IMR-90 (cell line): Measurements from ENCODE around the gene EPHX1. TPM values are rescaled to one million over a fixed set of nuclear protein-coding genes. Genes with fewer than 3 reads are reported as not detected.

Experiments
- ATAC-seq: fragments of 200-7000 bp; cut with Tn5 transposase; 2 replicates; pipeline ENCODE4 v1.9.1; 2020; ENCODE audit warnings: low read depth, mild to moderate bottlenecking, moderate library complexity
- BruUV-seq: library from RNA; stranded (reverse); fragments of 400-500 nt; replicated peaks from 2 replicates; lab custom pipeline; 2021; lab: Mats Ljungman, UMichigan
- CTCF ChIA-PET: fragments of 300-600 bp; formaldehyde crosslinking; extraction: SDS; loops from one replicate; lab custom pipeline; 2021; ENCODE audit warnings: antibody characterized with exemption; lab: Yijun Ruan, JAX
- POLR2A ChIA-PET: fragments of 300-600 bp; sonication (Branson Sonifier 250); formaldehyde crosslinking; loops from one replicate; lab custom pipeline; 2022; ENCODE audit warnings: antibody characterized with exemption; ENCODE audit not compliant: unreplicated experiment; lab: Charles Lee
- DNase-seq: peaks from one replicate; pipeline ENCODE4 v3.0.0; 2013
- H2AFZ ChIP-seq: replicated peaks from 2 replicates; pipeline ENCODE3; 2013; ENCODE audit warnings: low read length, mild to moderate bottlenecking; ENCODE audit not compliant: poor library complexity
- H2AK5ac ChIP-seq: 2 replicates; pipeline ENCODE4 v1.6.1; 2013; ENCODE audit warnings: low read depth, low read length, inconsistent platforms
- H2AK9ac ChIP-seq: replicated peaks from 2 replicates; pipeline ENCODE3; 2013; ENCODE audit warnings: mild to moderate bottlenecking, low read depth, low read length, moderate library complexity; ENCODE audit not compliant: poor library complexity
- H2BK120ac ChIP-seq: 2 replicates; pipeline ENCODE4 v1.6.1; 2013; ENCODE audit warnings: low read depth, low read length, inconsistent platforms
- H2BK15ac ChIP-seq: 3 replicates; pipeline ENCODE4 v1.6.1; 2013; ENCODE audit warnings: low read depth, low read length, inconsistent platforms
- H2BK20ac ChIP-seq: 2 replicates; pipeline ENCODE4 v1.6.1; 2013; ENCODE audit warnings: low read depth, mild to moderate bottlenecking, inconsistent platforms, low read length, moderate library complexity
- H2BK5ac ChIP-seq: 2 replicates; pipeline ENCODE4 v1.6.1; 2013; ENCODE audit warnings: mild to moderate bottlenecking, low read depth, low read length, inconsistent platforms; ENCODE audit not compliant: poor library complexity, severe bottlenecking
- H3K14ac ChIP-seq: replicated peaks from 2 replicates; pipeline ENCODE4 v1.6.1; 2013; ENCODE audit warnings: low read depth, low read length, inconsistent platforms
- H3K18ac ChIP-seq: 2 replicates; pipeline ENCODE4 v1.6.1; 2013; ENCODE audit warnings: low read depth, low read length, control low read depth
- H3K23ac ChIP-seq: 2 replicates; pipeline ENCODE4 v1.6.1; 2013; ENCODE audit warnings: low read depth, low read length, inconsistent platforms
- H3K27ac ChIP-seq: 2 replicates; pipeline ENCODE4 v1.5.1; 2013; ENCODE audit warnings: mild to moderate bottlenecking, control low read depth, low read length; ENCODE audit not compliant: insufficient read depth
- H3K27me3 ChIP-seq: 2 replicates; pipeline ENCODE4 v1.6.1; 2013; ENCODE audit warnings: low read length; ENCODE audit not compliant: control insufficient read depth, insufficient read depth
- H3K36me3 ChIP-seq: 2 replicates; pipeline ENCODE4 v1.6.1; 2013; ENCODE audit warnings: low read length, mixed read lengths; ENCODE audit not compliant: control insufficient read depth, insufficient read depth
- H3K4ac ChIP-seq: 2 replicates; pipeline ENCODE4 v1.6.1; 2013; ENCODE audit warnings: low read depth, low read length, inconsistent platforms
- H3K4me1 ChIP-seq: 2 replicates; pipeline ENCODE4 v1.6.1; 2013; ENCODE audit warnings: low read length, mixed read lengths; ENCODE audit not compliant: control insufficient read depth, insufficient read depth
- H3K4me2 ChIP-seq: 2 replicates; pipeline ENCODE4 v1.6.1; 2013; ENCODE audit warnings: low read depth, mild to moderate bottlenecking, control low read depth, low read length, moderate library complexity
- H3K4me3 ChIP-seq: 2 replicates; pipeline ENCODE4 v1.5.1; 2013; ENCODE audit warnings: low read depth, mild to moderate bottlenecking, control low read depth, low read length, moderate library complexity; ENCODE audit not compliant: insufficient read depth
- H3K56ac ChIP-seq: 2 replicates; pipeline ENCODE4 v1.6.1; 2013; ENCODE audit warnings: low read length, inconsistent platforms; ENCODE audit not compliant: insufficient read depth; ENCODE audit errors: extremely low read depth
- H3K79me1 ChIP-seq, 2 experiments: 2 replicates each; pipeline ENCODE4 v1.6.1; 2013; ENCODE audit warnings: low read length in 2 of 2, inconsistent platforms in 1 of 2, low read depth in 1 of 2
- H3K9ac ChIP-seq: 2 replicates; pipeline ENCODE4 v1.6.1; 2013; ENCODE audit warnings: low read depth, low read length, control low read depth
- H3K9me1 ChIP-seq: 2 replicates; pipeline ENCODE4 v1.6.1; 2013; ENCODE audit warnings: low read length, inconsistent platforms; ENCODE audit not compliant: insufficient read depth
- H3K9me3 ChIP-seq: 2 replicates; pipeline ENCODE4 v1.6.1; 2013; ENCODE audit warnings: low read length; ENCODE audit not compliant: control insufficient read depth, insufficient read depth
- H4K20me1 ChIP-seq: 2 replicates; pipeline ENCODE4 v1.6.1; 2013; ENCODE audit warnings: low read length, inconsistent platforms; ENCODE audit not compliant: insufficient read depth
- H4K5ac ChIP-seq: 2 replicates; pipeline ENCODE4 v1.6.1; 2013; ENCODE audit warnings: mild to moderate bottlenecking, low read depth, low read length, control low read depth
- H4K8ac ChIP-seq, 2 experiments: 2 replicates each; pipeline ENCODE4 v1.6.1; 2013; ENCODE audit warnings: low read depth in 2 of 2, low read length in 2 of 2, control low read depth in 1 of 2, inconsistent platforms in 1 of 2
- H4K91ac ChIP-seq: 2 replicates; pipeline ENCODE4 v1.6.1; 2013; ENCODE audit warnings: low read depth, low read length, inconsistent platforms; ENCODE audit not compliant: insufficient read depth
- BHLHE40 ChIP-seq: fragments of 150-350 bp; IDR thresholded peaks from 2 replicates; pipeline ENCODE4 v1.6.1; 2016; ENCODE audit warnings: mild to moderate bottlenecking, low read depth, low read length
- CEBPB ChIP-seq: IDR thresholded peaks from 2 replicates; pipeline ENCODE4 v1.6.1; 2012; ENCODE audit warnings: low read depth, low read length, improper control_type of control experiment
- CHD1 ChIP-seq: IDR thresholded peaks from 2 replicates; pipeline ENCODE4 v1.6.1; 2012; ENCODE audit warnings: low read depth, low read length, improper control_type of control experiment
- FOS ChIP-seq: fragments of 150-350 bp; IDR thresholded peaks from 2 replicates; pipeline ENCODE4 v1.6.1; 2016; ENCODE audit warnings: low read depth, low read length
- MAFK ChIP-seq: IDR thresholded peaks from 2 replicates; pipeline ENCODE4 v1.6.1; 2012; ENCODE audit warnings: low read depth, low read length, improper control_type of control experiment
- MAZ ChIP-seq: IDR thresholded peaks from 2 replicates; pipeline ENCODE4 v1.6.1; 2012; ENCODE audit warnings: low read depth, mild to moderate bottlenecking, low read length, improper control_type of control experiment, moderate library complexity, borderline replicate concordance
- RAD21 ChIP-seq: IDR thresholded peaks from 2 replicates; pipeline ENCODE4 v1.6.1; 2012; ENCODE audit warnings: low read length, improper control_type of control experiment
- RCOR1 ChIP-seq: IDR thresholded peaks from 2 replicates; pipeline ENCODE4 v1.6.1; 2012; ENCODE audit warnings: mild to moderate bottlenecking, low read length, improper control_type of control experiment; ENCODE audit not compliant: insufficient replicate concordance
- RFX5 ChIP-seq: IDR thresholded peaks from 2 replicates; pipeline ENCODE4 v1.8.0; 2012; ENCODE audit warnings: low read depth, mild to moderate bottlenecking, low read length, moderate library complexity
- WGBS, 2 experiments: methylation state at CpG; one replicate each; pipeline versions ENCODE4 v1.1.5 to v1.1.7; 2013; ENCODE audit warnings: missing lambda C conversion rate in 2 of 2; ENCODE audit not compliant: insufficient read length in 1 of 2; ENCODE audit errors: extremely low coverage in 2 of 2; 5-methylcytosine and 5-hydroxymethylcytosine counted together
- dilution Hi-C: fragments of 300-500 bp; cut with HindIII; formaldehyde crosslinking; loops from one replicate; pipeline ENCODE4 v1.14.3; 2018; ENCODE audit warnings: low sequenced_read_pairs; ENCODE audit not compliant: unreplicated experiment
- in situ Hi-C: fragments of 300-500 bp; cut with MboI; formaldehyde crosslinking; loops from 3 replicates; pipeline ENCODE4 v1.14.3; 2019; ENCODE audit warnings: low sequenced_read_pairs, inconsistent platforms, mixed read lengths
- intact Hi-C: fragments of 100-400 bp; cut with micrococcal nuclease; formaldehyde crosslinking; loops from 2 replicates; pipeline ENCODE4 v1.10.0; 2022
- polyA plus RNA-seq, 3 experiments: library from polyadenylated mRNA; depleted of rRNA; stranded (reverse); fragments of >200 nt; gene quantifications; 2 replicates each; pipeline ENCODE4 v1.2.3, GENCODE V29; 2012; ENCODE audit warnings: low replicate concordance in 1 of 3
- total RNA-seq: library from RNA; depleted of rRNA; stranded (reverse); fragments of >200 nt; gene quantifications from 2 replicates; pipeline ENCODE4 v1.2.3, GENCODE V29; 2012
- TF ChIP-seq, protein P1 (sequence below): fragments of 150-350 bp; IDR thresholded peaks from 2 replicates; pipeline ENCODE4 v1.6.1; 2017; ENCODE audit warnings: mild to moderate bottlenecking, antibody characterized with exemption, low read length, low read depth

Gene EPHX1
- total and polyA plus RNA-seq, 2 of the 4 experiments (the other 2 are of a cell fraction): 20.3 to 46.3 TPM

DNA sequence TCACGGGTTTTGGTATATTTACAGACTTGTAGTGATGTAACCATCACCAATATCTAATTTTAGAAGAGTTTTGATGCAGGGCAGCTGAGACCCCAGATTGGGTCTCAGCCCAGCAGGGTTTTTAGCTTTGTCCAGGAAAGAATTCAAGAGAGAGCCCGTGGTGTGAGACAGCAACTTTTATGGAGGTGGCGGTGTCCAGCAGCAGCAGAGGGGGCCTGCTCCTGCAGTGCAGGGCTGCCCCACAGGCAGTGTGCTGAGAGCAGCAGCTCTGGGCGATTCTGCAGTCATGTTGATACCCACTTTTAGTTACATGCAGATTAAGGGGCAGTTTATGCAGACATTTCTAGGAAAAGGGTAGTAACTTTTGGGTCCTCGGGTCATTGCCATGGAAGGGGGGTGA lies 1.8 kb upstream of the EPHX1 start:
- Histone ChIP-seq H3K4me2 (no peak overlapping the region), H2BK15ac (no peak overlapping the region), H3K79me1 (peaks cover 0 to 11% of the 10 kb centered on the region in 2 experiments; a peak in 2 of 4 replicates), H3K9me1 (peaks cover 13% of the 10 kb centered on the region; the same call in 1 of the 2 replicates), H3K27me3 (no peaks in the 10 kb centered on the region), H4K91ac (no peak overlapping the region), H2AK9ac (no peak overlapping the region), H2AFZ (no peak overlapping the region), H3K36me3 (no peaks in the 10 kb centered on the region), H3K4me3 (no peak overlapping the region), H3K56ac (no peak overlapping the region), H3K27ac (no peak overlapping the region), H3K18ac (no peak overlapping the region), H2AK5ac (no peak overlapping the region), H3K23ac (no peak overlapping the region), H3K4me1 (peaks cover 12% of the 10 kb centered on the region; the same call in 1 of the 2 replicates), H2BK120ac (no peak overlapping the region), H3K4ac (no peak overlapping the region), H2BK5ac (no peak overlapping the region), H4K8ac (no peak overlapping the region), H4K20me1 (no peaks in the 10 kb centered on the region), H3K9me3 (no peaks in the 10 kb centered on the region), H3K9ac (no peak overlapping the region), H3K14ac (no peak overlapping the region), H2BK20ac (no peak overlapping the region), H4K5ac (no peak overlapping the region)
- in situ Hi-C loops: no loop called here
- intact Hi-C loops: no loop called here
- 61% methylated on average over 3 of the region's 5 CpGs; no CpG with 5 or more reads in 1 of the 2 experiments for WGBS, 2 experiments
- POLR2A ChIA-PET: no interaction called here
- DNase-seq: no peak
- BruUV-seq: no TSS peak
- dilution Hi-C loops: no loop called here
- no peak for ATAC-seq
- CTCF ChIA-PET: no interaction called here
- TF ChIP-seq RFX5 (no peak), RAD21 (no peak), CEBPB (no peak), FOS (no peak), MAZ (no peak), BHLHE40 (no peak), RCOR1 (no peak), CHD1 (no peak), MAFK (no peak)
- TF ChIP-seq, protein P1, sequence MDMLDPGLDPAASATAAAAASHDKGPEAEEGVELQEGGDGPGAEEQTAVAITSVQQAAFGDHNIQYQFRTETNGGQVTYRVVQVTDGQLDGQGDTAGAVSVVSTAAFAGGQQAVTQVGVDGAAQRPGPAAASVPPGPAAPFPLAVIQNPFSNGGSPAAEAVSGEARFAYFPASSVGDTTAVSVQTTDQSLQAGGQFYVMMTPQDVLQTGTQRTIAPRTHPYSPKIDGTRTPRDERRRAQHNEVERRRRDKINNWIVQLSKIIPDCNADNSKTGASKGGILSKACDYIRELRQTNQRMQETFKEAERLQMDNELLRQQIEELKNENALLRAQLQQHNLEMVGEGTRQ: no peak
